GM12872 (cell line): ENCODE results near the gene PHEX.

Experiments
- TF ChIP-seq, protein P1 (sequence below): IDR thresholded peaks from 3 replicates; pipeline ENCODE4 v1.5.1; 2011; ENCODE audit warnings: low read depth, mild to moderate bottlenecking, low read length, moderate library complexity; ENCODE audit not compliant: insufficient read depth

The PHEX gene

DNA sequence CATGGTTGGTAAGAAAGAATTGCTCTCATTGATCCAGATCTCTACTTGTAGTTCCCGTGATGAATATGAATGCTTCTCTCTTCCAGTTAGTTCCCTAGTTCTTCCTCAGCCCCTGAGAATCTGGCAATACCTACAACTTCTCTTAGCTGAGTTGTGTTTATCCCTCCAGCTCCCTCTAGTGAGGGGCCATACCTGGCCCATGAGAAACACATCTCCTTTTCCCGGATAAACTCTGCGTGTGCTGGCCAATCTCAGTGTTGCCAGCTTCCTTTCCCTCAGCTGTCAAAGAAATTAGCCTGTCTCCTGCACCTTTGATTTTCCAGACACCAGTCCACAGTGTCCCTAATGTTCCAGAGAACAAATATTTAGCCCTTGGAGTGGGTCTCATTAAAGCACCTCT is 246.2 kb downstream of the PHEX start:
- TF ChIP-seq, protein P1, sequence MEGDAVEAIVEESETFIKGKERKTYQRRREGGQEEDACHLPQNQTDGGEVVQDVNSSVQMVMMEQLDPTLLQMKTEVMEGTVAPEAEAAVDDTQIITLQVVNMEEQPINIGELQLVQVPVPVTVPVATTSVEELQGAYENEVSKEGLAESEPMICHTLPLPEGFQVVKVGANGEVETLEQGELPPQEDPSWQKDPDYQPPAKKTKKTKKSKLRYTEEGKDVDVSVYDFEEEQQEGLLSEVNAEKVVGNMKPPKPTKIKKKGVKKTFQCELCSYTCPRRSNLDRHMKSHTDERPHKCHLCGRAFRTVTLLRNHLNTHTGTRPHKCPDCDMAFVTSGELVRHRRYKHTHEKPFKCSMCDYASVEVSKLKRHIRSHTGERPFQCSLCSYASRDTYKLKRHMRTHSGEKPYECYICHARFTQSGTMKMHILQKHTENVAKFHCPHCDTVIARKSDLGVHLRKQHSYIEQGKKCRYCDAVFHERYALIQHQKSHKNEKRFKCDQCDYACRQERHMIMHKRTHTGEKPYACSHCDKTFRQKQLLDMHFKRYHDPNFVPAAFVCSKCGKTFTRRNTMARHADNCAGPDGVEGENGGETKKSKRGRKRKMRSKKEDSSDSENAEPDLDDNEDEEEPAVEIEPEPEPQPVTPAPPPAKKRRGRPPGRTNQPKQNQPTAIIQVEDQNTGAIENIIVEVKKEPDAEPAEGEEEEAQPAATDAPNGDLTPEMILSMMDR, result no peak

DNA sequence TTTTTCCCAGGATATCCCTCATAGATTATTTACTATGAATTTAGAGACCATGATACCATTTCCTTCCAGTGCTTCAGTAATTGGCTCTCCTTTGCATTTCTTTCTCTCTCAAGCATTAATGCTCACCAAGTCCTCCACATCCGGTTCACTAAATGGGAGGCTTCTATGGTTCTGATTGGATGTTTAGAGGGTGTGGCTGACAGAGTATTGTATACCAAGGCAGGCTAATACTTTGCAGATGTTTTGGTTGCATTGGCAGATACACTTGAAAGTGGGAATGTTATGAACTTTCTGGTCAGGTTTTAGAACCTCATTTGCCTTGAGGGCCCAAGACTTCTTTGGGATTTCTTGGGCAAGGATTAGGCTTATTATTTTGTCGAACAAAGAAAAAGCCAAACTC is 264.7 kb downstream of the PHEX start:
- TF ChIP-seq, protein P1, result no peak

DNA sequence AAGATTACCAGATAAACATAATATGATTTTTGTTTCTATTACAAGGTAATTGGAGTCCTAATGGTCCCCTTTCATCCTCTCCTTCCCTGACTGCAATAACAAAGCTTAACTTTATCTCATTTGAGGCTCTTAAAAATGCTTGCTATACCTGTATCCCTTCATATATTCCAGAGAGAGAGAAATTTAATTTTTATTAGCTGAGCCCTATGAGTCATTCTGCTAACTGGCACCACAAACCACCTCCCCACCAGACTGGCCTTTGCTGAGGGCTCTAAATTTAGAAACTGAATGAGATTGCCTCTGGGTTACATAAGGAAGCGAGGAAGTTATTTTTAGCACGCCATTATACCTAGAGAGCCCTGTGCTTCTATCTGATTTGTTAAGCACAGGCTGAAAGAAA is 268.0 kb downstream of the PHEX start:
- TF ChIP-seq, protein P1, result no peak
